ENCODE data around the gene TEX264. TPM values are rescaled to one million over a fixed set of nuclear protein-coding genes. Genes with fewer than 3 reads are reported as not detected.
A peak's percentile ranks its signal among the peaks of the same experiment; 100 is the strongest.

Gene TEX264
- total and polyA plus RNA-seq, 8 donors: 34.6 to 50.4 (median 37.4) TPM

DNA sequence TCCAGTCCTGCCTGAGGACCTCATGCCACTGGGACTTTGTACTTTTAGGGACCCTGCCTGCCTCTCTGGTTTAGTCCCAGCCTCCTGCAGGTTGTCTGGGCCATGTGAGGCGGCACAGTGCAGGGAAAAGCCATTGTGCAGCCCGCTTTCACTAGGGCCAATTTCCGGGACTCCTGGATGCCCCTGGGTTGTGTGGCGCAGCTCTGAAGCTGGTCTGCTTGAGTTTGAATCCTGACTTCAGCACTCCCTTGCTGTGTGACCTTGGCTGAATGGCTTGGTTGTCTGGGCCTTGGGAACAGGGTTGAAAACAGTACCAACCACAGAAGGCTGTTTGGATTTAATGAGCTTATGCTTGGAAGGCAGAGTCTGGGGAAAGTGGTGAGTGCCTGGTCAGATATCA is 8.3 kb downstream of the TEX264 start:
- TF ChIP-seq, protein P1, sequence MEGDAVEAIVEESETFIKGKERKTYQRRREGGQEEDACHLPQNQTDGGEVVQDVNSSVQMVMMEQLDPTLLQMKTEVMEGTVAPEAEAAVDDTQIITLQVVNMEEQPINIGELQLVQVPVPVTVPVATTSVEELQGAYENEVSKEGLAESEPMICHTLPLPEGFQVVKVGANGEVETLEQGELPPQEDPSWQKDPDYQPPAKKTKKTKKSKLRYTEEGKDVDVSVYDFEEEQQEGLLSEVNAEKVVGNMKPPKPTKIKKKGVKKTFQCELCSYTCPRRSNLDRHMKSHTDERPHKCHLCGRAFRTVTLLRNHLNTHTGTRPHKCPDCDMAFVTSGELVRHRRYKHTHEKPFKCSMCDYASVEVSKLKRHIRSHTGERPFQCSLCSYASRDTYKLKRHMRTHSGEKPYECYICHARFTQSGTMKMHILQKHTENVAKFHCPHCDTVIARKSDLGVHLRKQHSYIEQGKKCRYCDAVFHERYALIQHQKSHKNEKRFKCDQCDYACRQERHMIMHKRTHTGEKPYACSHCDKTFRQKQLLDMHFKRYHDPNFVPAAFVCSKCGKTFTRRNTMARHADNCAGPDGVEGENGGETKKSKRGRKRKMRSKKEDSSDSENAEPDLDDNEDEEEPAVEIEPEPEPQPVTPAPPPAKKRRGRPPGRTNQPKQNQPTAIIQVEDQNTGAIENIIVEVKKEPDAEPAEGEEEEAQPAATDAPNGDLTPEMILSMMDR (IDR thresholded peaks at IDR 0.05): no peak
- H3K9me3 ChIP-seq: no peaks in the 10 kb centered on the region
- H3K36me3 ChIP-seq: peaks cover 0 to 50% of the 10 kb centered on the region in 2 donors
- no peak for DNase-seq
- H3K4me3 ChIP-seq: no peak overlapping the region
- peaks cover 16 to 43% of the 10 kb centered on the region in 2 donors for H3K4me1 ChIP-seq
- no peak for ATAC-seq
- H3K27me3 ChIP-seq: no peaks in the 10 kb centered on the region
- H3K27ac ChIP-seq: no peak overlapping the region
- intact Hi-C loops (cut with DNase I): no loop called here

DNA sequence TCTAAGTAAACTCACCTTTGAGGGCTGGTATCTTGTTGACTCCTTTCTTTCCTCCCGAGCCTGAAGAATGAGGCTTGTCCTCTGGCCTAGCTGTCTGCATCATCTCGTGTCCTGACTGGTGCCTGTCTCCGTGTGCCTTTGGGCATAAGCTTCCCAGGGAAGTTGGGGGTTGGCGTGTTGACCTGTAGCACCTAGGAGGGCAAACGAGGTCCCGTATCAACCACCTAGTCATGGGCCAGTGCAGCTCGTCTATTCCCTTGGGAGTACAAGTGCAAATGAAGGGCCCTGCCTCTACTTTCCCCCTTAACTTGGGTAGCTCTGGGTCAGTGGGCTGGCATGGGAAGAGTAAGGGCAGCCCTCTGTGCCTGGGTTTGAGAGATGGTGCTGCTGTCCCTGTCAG is 8.7 kb downstream of the TEX264 start:
- TF ChIP-seq, protein P1 (IDR thresholded peaks at IDR 0.05): no peak
- no peak for DNase-seq
- H3K4me3 ChIP-seq: no peak overlapping the region
- intact Hi-C loops (cut with DNase I): loop anchor here in 1 of 2 donors (5.0 kb wide), 1 partner anchor 177 kb away; the partner anchor contains the start of gene DCAF1
- peaks cover 0 to 50% of the 10 kb centered on the region in 2 donors for H3K36me3 ChIP-seq
- no peak for ATAC-seq
- no peak overlapping the region for H3K27ac ChIP-seq
- H3K27me3 ChIP-seq: no peaks in the 10 kb centered on the region
- H3K4me1 ChIP-seq: peaks cover 16 to 43% of the 10 kb centered on the region in 2 donors
- no peaks in the 10 kb centered on the region for H3K9me3 ChIP-seq

DNA sequence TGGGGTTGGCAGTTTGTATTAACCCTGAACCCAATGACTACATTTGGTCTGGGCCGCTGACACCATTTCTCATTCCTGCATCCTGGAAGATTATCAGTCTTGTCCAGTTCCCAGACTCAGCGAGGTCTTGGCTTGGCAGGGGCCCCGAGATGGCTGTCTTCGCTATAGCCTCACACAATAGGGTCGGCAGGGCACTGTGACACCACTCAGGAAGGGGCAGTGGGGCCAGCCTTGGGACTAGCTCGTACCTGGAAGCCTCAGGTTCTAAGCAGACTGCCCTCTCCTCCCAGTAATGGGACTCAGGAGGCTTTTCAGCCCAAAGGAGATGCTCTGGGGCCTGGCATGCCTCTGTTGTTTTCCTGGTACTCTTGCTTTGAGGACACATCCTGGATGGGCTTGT is 9.1 kb downstream of the TEX264 start:
- peaks cover 0 to 50% of the 10 kb centered on the region in 2 donors for H3K36me3 ChIP-seq
- H3K27me3 ChIP-seq: no peaks in the 10 kb centered on the region
- peak overlapping the region in 1 of 2 donors; percentile 67 for H3K27ac ChIP-seq
- no peaks in the 10 kb centered on the region for H3K9me3 ChIP-seq
- ATAC-seq (no peak), DNase-seq (no peak)
- H3K4me3 ChIP-seq: no peak overlapping the region
- TF ChIP-seq, protein P1 (IDR thresholded peaks at IDR 0.05): no peak
- peaks cover 16 to 43% of the 10 kb centered on the region in 2 donors for H3K4me1 ChIP-seq
- intact Hi-C loops (cut with DNase I): loop anchor here in 1 of 2 donors (5.0 kb wide), 1 partner anchor 178 kb away; the partner anchor contains the start of gene DCAF1

DNA sequence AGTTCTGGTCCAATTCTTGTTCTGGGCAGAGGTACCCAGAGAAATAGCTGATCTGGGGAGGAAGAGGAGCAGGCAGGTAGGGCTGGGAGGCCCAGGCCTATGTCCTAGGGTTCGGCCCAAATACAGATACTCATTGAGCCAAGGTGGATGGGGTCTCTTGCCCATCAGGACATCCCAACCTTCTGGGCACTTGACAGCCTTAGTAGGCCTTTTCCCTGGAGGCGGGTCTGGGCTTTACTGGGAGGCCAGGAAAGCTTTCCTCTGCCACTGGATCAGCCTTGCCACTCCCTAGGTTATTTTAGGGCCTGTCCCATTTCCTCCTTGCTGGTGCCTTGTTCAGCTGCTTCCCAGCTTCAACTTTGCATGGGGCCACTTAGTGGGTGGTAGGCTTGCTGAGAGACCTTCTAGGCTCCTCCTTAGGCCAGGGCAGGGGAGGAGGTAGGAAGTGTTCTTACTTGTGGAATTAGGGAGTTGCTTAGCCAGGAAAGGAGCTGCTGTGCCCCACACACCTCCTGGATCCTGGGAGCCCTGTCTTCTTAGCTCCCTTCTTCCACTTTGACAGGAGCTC is 9.7 kb downstream of the TEX264 start:
- no peaks in the 10 kb centered on the region for H3K27me3 ChIP-seq
- peaks cover 0 to 49% of the 10 kb centered on the region in 2 donors for H3K36me3 ChIP-seq
- TF ChIP-seq, protein P1 (IDR thresholded peaks at IDR 0.05): no peak
- H3K4me3 ChIP-seq: no peak overlapping the region
- H3K9me3 ChIP-seq: no peaks in the 10 kb centered on the region
- no peak for DNase-seq
- H3K27ac ChIP-seq: peak overlapping the region in 1 of 2 donors; percentile 67
- intact Hi-C loops (cut with DNase I): loop anchor here in 1 of 2 donors (5.0 kb wide), 1 partner anchor 178 kb away; the partner anchor contains the start of gene DCAF1
- peaks cover 16 to 48% of the 10 kb centered on the region in 2 donors for H3K4me1 ChIP-seq
- peak; percentile 33 for ATAC-seq

DNA sequence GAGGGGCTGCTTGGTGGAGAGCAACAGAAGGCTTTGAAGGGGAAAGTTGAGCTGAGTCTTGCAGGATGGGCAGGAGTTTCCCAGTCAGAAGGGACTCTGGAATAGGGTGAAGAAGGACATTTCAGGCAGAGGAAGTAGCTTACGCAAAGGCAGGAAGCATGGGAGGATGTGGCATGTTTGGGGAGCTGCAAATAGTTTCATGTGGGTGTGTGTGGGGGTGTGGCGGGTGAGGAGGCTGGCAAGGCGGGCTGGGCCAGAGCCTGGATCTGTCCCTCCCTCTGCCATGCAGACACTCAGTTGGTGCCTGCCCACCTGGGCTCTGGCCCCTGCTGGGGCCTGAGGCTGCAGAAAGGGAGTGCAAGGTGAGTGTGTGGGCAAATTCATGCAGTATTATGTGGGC is 10.4 kb downstream of the TEX264 start:
- peaks cover 0 to 47% of the 10 kb centered on the region in 2 donors for H3K36me3 ChIP-seq
- ATAC-seq: peak; percentile 73
- H3K27ac ChIP-seq: peak overlapping the region in 1 of 2 donors; percentile 67
- peaks cover 20 to 55% of the 10 kb centered on the region in 2 donors for H3K4me1 ChIP-seq
- DNase-seq: peak in 1 of 4 donors; percentile 62
- H3K27me3 ChIP-seq: no peaks in the 10 kb centered on the region
- TF ChIP-seq, protein P1 (IDR thresholded peaks at IDR 0.05): no peak
- intact Hi-C loops (cut with DNase I): loop anchor here in 1 of 2 donors (5.0 kb wide), 1 partner anchor 179 kb away; the partner anchor contains the start of gene DCAF1
- H3K9me3 ChIP-seq: no peaks in the 10 kb centered on the region
- no peak overlapping the region for H3K4me3 ChIP-seq
